GM10847 (cell line): ENCODE results near the gene FCN1.

Experiments
- POLR2A ChIP-seq: IDR thresholded peaks from 2 replicates; pipeline ENCODE4 v1.6.1; 2011; ENCODE audit not compliant: insufficient read length; ENCODE audit errors: extremely low read depth

FCN1 gene

DNA sequence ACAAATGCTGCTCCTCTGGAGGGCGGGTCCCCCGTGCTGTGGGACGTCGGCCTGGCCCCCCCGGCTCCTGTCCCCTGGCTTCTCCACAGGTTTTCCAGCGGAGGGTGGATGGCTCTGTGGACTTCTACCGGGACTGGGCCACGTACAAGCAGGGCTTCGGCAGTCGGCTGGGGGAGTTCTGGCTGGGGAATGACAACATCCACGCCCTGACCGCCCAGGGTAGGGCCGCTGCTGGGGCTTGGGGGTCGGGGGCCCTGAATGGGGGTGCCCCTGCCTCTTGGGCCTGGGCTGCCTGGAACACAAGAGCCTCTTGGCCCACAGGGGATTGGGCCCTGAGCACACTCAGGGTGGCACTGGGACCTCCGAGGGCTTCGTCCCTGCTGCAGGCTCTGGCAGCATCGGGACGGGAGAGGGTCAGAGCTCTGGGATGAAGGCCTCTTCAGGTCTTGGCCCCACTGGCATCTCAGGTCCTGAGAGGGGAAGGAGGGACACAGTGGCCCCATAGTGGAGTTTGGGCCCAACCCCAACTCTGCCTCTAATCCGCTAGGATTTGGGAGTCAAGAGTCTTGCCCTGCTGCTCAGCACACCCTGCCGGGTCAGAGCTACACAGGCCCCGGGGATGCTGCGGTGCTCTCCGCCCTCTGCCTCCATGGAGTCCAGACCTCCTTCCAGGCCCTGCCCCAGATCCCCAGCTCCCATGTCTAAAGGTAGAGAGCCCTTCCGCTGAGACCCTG, 31.9 kb downstream of the FCN1 start:
- no peak for TF ChIP-seq POLR2A

DNA sequence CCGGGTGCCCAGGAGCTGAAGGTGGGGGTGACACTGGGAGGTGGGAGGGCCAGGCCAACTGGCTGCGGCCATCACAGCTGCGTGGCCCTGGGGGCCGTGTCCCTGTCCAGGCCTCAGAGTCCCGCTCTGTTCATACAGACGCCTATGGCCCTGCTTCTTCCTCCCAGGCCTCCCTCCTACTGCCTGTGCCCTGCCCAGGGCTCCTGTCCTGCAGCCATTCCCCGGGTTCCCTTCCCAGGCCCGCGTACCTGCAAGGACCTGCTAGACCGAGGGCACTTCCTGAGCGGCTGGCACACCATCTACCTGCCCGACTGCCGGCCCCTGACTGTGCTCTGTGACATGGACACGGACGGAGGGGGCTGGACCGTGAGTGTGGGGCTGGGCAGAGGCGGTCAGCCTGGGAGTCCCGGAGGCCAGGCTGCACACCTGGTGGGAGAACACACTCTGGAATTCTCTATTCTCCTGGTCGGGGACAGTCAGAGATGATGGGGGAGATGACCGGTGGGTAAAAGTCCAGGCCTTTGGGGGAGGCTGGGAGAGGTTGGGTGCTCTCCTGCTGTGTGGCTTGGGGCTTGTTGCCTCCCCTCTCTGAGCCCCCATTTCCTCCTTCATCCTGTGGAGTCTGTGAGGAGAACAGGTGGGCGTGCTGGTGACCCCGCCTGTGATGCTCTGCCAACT, 32.6 kb downstream of the FCN1 start:
- no peak for TF ChIP-seq POLR2A

DNA sequence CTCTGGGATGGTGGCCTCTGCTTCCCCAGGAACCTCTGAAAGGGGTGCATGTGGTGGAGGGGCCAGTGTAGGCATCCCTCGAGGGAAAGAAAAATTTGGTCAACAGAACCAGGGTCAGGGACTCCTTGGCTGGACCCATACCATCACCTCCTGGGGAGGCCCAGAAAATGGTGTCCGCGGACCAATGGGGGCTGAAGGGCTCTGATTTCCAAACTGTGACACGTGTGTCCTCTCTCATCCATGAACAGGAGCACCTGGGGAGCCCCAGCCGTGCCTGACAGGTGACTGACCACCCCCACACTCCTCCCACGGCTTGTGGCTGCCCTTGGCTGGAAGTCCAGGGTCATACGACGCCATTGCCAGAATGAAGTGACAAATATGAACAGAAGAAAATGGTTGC, 33.2 kb downstream of the FCN1 start:
- no peak for TF ChIP-seq POLR2A

GRCh38 chr9:134883040-134883782, 34.5 kb downstream of the FCN1 start:
- no peak for TF ChIP-seq POLR2A

GRCh38 chr9:134882204-134882785, 35.4 kb downstream of the FCN1 start:
- TF ChIP-seq POLR2A: no peak

- no peak for TF ChIP-seq POLR2A
These were observed 36.4 kb downstream of the FCN1 start for GRCh38 chr9:134881313-134881670.

GRCh38 chr9:134880484-134881312, 37.0 kb downstream of the FCN1 start, which contains the start of gene FCN2:
FCN2 (plus strand) TSS chr9:134880810; CDS start chr9:134880822, 12 bp downstream.
- TF ChIP-seq POLR2A: no peak

- no peak for TF ChIP-seq POLR2A
These were observed 37.8 kb downstream of the FCN1 start for GRCh38 chr9:134879664-134880483.

- TF ChIP-seq POLR2A: no peak
These were observed 40.2 kb downstream of the FCN1 start for GRCh38 chr9:134877541-134877940.

DNA sequence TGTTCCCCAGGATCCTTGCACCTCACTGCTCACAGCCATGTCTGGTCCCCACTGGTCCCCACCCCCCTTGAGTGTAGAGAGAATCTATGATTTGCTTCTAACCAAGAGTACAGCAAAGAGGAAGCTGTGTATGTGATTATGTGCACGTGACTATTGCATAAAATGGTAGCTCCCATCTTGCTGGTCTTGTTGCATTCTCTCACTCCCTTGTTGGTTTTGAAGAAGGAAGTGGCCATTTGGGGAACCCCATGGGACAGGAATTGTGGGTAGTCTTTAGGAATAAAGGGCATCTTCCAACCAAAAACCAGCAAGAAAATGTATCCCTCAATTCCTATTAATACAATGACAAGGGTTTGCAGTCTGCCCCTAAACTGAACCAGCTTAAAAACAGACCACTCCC, 42.3 kb downstream of the FCN1 start:
- TF ChIP-seq POLR2A: no peak

DNA sequence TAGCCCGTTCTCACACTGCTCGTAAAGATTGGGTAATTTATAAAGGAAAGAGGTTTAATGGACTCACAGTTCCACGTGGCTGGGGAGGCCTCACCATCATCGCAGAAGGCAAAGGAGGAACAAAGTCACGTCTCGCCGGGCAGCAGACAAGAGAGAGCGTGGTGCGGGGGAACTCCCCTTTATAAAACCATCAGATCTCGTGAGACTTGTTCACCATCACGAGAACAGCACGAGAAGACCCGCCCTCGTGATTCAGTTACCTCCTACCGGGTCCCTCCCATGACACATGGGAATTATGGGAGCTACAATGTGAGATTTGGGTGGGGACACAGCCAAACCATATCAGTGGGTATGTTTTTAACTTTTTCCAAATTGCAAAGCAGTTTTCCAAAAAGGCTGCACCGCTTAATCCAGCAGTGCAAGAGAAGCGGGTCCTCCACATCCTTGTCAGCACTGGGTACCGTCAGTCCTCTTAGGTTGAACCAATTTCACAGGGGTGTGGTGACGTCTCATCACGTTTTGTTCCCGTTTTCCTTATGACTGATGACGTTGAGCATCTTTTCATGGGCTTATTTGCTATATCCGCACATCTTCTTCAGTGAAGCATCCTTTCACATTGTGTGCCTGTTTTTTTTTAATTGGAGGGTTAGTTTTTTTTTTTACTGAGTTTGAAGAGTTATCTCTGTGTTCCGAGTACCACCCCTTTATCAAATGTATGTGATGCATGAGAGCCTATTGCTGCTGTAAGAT, 45.1 kb downstream of the FCN1 start:
- no peak for TF ChIP-seq POLR2A

- no peak for TF ChIP-seq POLR2A
These were observed 45.9 kb downstream of the FCN1 start for GRCh38 chr9:134871697-134872340.
